ENCODE measurements around the gene INPP1. TPM values are rescaled to one million over a fixed set of nuclear protein-coding genes. Genes with fewer than 3 reads are reported as not detected.

The INPP1 gene
- total RNA-seq, 1 experiment from 2014 or later = 4.3 TPM

DNA sequence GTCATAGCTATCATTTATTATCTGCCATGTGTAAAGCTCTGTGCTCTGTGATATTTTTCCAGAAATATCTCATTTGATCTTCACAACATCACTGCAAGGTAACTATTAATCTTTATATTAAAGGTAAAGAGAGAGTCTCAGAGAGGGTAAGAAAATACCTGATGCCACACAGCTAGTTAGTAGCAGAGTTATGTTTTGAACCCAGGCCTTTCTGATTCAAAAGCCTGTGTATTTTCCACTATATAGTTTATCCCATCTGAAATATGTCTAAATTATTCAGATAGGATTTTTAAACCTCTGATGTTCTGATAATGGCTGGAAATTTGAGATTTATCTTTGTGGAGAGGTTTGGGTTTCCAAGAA lies 10.1 kb downstream of the INPP1 start:
- Histone ChIP-seq H2BK5ac (ENCODE audit: insufficient read length, low read length) (no peak overlapping the region), H2BK15ac (ENCODE audit: low read depth, low read length) (no peak overlapping the region), H3K27me3 (ENCODE audit: insufficient read depth, low read length) (no peaks in the 10 kb centered on the region), H3K79me2 (ENCODE audit: insufficient read depth, low read length) (no peaks in the 10 kb centered on the region), H2AFZ (ENCODE audit: low read length) (no peak overlapping the region), H2BK120ac (ENCODE audit: low read depth, low read length, poor library complexity, severe bottlenecking) (no peak overlapping the region), H3K9ac (ENCODE audit: extremely low read depth, insufficient read length, low read length) (no peak overlapping the region), H2BK12ac (ENCODE audit: insufficient read length, low read depth, low read length) (no peak overlapping the region), H3K9me3 (ENCODE audit: control insufficient read depth, low read depth, low read length) (no peaks in the 10 kb centered on the region), H2BK20ac (ENCODE audit: low read depth, low read length, poor library complexity, severe bottlenecking) (no peak overlapping the region), H4K5ac (ENCODE audit: insufficient read length, low read depth, low read length) (no peak overlapping the region), H3K23me2 (ENCODE audit: insufficient read length, low read depth, low read length, poor library complexity, severe bottlenecking) (no peaks in the 10 kb centered on the region), H4K20me1 (ENCODE audit: control insufficient read depth, insufficient read depth, insufficient read length) (no peaks in the 10 kb centered on the region), H3K79me1 (ENCODE audit: insufficient read depth, low read depth, low read length, poor library complexity, severe bottlenecking) (no peaks in the 10 kb centered on the region), H3K4me1 (ENCODE audit: insufficient read depth, low read length) (no peaks in the 10 kb centered on the region), H3T11ph (ENCODE audit: low read length) (no peak overlapping the region), H3K14ac (ENCODE audit: insufficient read depth, low read length) (no peak overlapping the region), H3K23ac (ENCODE audit: insufficient read length, low read depth, low read length) (no peak overlapping the region), H3K4me2 (ENCODE audit: insufficient read depth, insufficient read length, low read length) (no peak overlapping the region), H3K27ac (ENCODE audit: insufficient read length, low read depth, low read length) (no peak overlapping the region), H2AK5ac (ENCODE audit: insufficient read length, low read length) (no peak overlapping the region), H3K18ac (ENCODE audit: insufficient read length, low read depth, low read length) (no peak overlapping the region), H3K56ac (ENCODE audit: insufficient read length, low read depth, low read length) (no peak overlapping the region), H3K4ac (ENCODE audit: low read depth, low read length) (no peak overlapping the region), H4K8ac (replicated peaks; ENCODE audit: insufficient read length, low read depth, low read length) (no peak overlapping the region), H4K91ac (ENCODE audit: insufficient read length, low read depth, low read length) (no peak overlapping the region)
- no peak overlapping the region for H3K4me3 Mint-ChIP-seq
- H3K27ac Mint-ChIP-seq = no peak overlapping the region
- no peaks in the 10 kb centered on the region for H3K9me3 Mint-ChIP-seq
- no peak for DNase-seq
- peaks cover 5 to 12% of the 10 kb centered on the region in 2 experiments for H3K4me1 Mint-ChIP-seq
- H3K36me3 Mint-ChIP-seq (ENCODE audit: insufficient read depth in 1 of 3, low read depth in 3 of 3) = no peaks in the 10 kb centered on the region
- TF ChIP-seq, protein P1, sequence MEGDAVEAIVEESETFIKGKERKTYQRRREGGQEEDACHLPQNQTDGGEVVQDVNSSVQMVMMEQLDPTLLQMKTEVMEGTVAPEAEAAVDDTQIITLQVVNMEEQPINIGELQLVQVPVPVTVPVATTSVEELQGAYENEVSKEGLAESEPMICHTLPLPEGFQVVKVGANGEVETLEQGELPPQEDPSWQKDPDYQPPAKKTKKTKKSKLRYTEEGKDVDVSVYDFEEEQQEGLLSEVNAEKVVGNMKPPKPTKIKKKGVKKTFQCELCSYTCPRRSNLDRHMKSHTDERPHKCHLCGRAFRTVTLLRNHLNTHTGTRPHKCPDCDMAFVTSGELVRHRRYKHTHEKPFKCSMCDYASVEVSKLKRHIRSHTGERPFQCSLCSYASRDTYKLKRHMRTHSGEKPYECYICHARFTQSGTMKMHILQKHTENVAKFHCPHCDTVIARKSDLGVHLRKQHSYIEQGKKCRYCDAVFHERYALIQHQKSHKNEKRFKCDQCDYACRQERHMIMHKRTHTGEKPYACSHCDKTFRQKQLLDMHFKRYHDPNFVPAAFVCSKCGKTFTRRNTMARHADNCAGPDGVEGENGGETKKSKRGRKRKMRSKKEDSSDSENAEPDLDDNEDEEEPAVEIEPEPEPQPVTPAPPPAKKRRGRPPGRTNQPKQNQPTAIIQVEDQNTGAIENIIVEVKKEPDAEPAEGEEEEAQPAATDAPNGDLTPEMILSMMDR (conservative IDR thresholded peaks at IDR 0.05) = no peak
- H3K27me3 Mint-ChIP-seq (ENCODE audit: low read depth) = no peaks in the 10 kb centered on the region

All from H9 (cell line).